Adrenal gland (tissue), 12 donors: ENCODE results near the gene THRA. TPM values are rescaled to one million over a fixed set of nuclear protein-coding genes. Genes with fewer than 3 reads are reported as not detected.

Experiments
- DNase-seq, 7 donors: peaks; one replicate each; pipeline ENCODE4 v3.0.0-alpha.2; 2019 to 2020
- H3K27ac ChIP-seq, 5 donors: fragments of 200-600 bp; sonication (generic) in 4 of 5; 1 replicate in 3 of 5; 2 replicates in 2 of 5; pipeline versions ENCODE4 v1.5.1 to v1.8.0; 2016 to 2020; ENCODE audit warnings: mild to moderate bottlenecking in 1 of 5
- H3K27me3 ChIP-seq: fragments of 200-600 bp; 2 replicates; pipeline ENCODE4 v1.8.0; 2021
- H3K36me3 ChIP-seq, 2 donors: fragments of 200-600 bp; replicated peaks in 1 of 2; 1 replicate in 1 of 2; 2 replicates in 1 of 2; pipeline versions ENCODE4 v1.5.1 to v1.8.0; 2018 to 2022
- H3K4me1 ChIP-seq, 2 donors: fragments of 200-600 bp; replicated peaks in 1 of 2; 1 replicate in 1 of 2; 2 replicates in 1 of 2; pipeline versions ENCODE4 v1.5.1 to v1.8.0; 2018 to 2021
- H3K4me3 ChIP-seq, 4 donors: fragments of 200-600 bp; sonication (generic) in 3 of 4; one replicate each; pipeline ENCODE4 v1.5.1; 2016 to 2018
- H3K9me3 ChIP-seq, 3 donors: fragments of 200-600 bp; sonication (generic) in 1 of 3; replicated peaks in 1 of 3; 1 replicate in 2 of 3; 2 replicates in 1 of 3; pipeline versions ENCODE4 v1.5.1 to v1.8.0; 2016 to 2021
- CTCF ChIP-seq, 6 experiments: fragments of 450-650 bp in 4 of 6; fragments of 200-600 bp in 2 of 6; sonication (generic) in 1 of 6; IDR thresholded peaks; 1 replicate in 5 of 6; 2 replicates in 1 of 6; pipeline versions ENCODE4 v1.5.1 to v1.8.0; 2016 to 2021; ENCODE audit warnings: antibody characterized with exemption in 6 of 6, mild to moderate bottlenecking in 2 of 6, moderate library complexity in 1 of 6
- POLR2A ChIP-seq, 2 donors: fragments of 450-650 bp; IDR thresholded peaks; one replicate each; pipeline ENCODE4 v1.6.1; 2017; ENCODE audit warnings: antibody characterized with exemption in 2 of 2, mild to moderate bottlenecking in 2 of 2, moderate library complexity in 1 of 2
- WGBS, 4 donors: extraction: QIAGEN DNeasy Blood & Tissue Kit in 2 of 4; methylation state at CpG; one replicate each; pipeline versions ENCODE4 v1.1.5 to v1.1.7; 2013 to 2017; 5-methylcytosine and 5-hydroxymethylcytosine counted together
- intact Hi-C, 2 donors: fragments of 100-400 bp; cut with DNase I; formaldehyde crosslinking; loops; one replicate each; pipeline versions ENCODE4 v1.14.1 to v1.15.0; 2022 to 2023
- polyA plus RNA-seq, 3 donors: library from polyadenylated mRNA; stranded (reverse); fragments of 200-250 nt in 2 of 3; fragments of 350-450 nt in 1 of 3; fragmentation: Illumina TruSeq in 1 of 3; extraction: RNeasy Lipid Tissue Mini Kit (QIAGEN cat#74804) in 1 of 3; gene quantifications; one replicate each; pipeline ENCODE4 v1.2.3, GENCODE V29; 2013 to 2014
- total RNA-seq, 9 donors: library from RNA; depleted of rRNA in 4 of 9; stranded (reverse); fragments of >200 nt in 4 of 9; fragments of 120-200 nt in 1 of 9; fragmentation: NEBNext Ultra II Directional in 1 of 9; extraction: Animal tissue kit (Norgen Biotek cat#: 25700) in 1 of 9; gene quantifications; one replicate each; pipeline versions ENCODE4 v1.1.0 to v1.2.4, GENCODE V29; 2013 to 2023
- donor health status: healthy with polysubstance abuse.
- donor health status: Bipolar disorder and iron deficiency.
- donor health status: DM: yes; HTN: yes; CAD: no.
- donor health status: DM: no; HTN: no; CAD: no.
- donor health status: DM: no; HTN: no; CAD: no.
- donor health status: DM: yes; HTN: yes; CAD: no.

Gene THRA
- total and polyA plus RNA-seq, 12 donors: 39.2 to 110 (median 65.8) TPM

DNA sequence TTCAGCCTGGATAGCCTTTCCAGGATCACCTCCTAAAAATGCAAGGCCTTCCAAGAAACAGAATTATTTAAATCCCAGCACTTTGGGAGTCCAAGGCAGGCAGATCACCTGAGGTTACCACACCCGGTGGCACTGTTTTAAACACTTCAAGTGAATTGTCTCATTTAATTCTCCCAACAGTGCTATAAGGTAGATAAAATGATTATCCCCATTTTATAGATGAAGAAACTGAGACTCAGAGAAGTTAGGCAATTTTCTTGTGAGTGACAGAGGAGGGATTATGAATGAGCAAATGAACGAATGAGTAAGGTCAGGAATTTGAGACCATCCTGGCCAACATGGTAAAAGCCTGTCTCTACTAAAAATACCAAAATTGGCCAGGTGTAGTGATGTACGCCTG lies 16.8 kb downstream of the THRA start:
- Histone ChIP-seq H3K4me3 (no peak overlapping the region), H3K36me3 (peaks cover 0 to 38% of the 10 kb centered on the region in 2 donors), H3K4me1 (peaks cover 23 to 29% of the 10 kb centered on the region in 2 donors), H3K27ac (no peak overlapping the region), H3K9me3 (no peaks in the 10 kb centered on the region), H3K27me3 (no peaks in the 10 kb centered on the region)
- 84 to 90% (median 89%) methylated on average over 3 of the region's 3 CpGs for WGBS, 4 donors
- no peak for TF ChIP-seq CTCF (IDR thresholded peaks at IDR 0.05)
- no peak for TF ChIP-seq POLR2A (IDR thresholded peaks at IDR 0.05)
- DNase-seq: no peak
- intact Hi-C loops: loop anchor here in 1 of 2 donors (10.0 kb wide), 1 partner anchor 65 kb away; the partner anchor contains the start of gene CSF3

DNA sequence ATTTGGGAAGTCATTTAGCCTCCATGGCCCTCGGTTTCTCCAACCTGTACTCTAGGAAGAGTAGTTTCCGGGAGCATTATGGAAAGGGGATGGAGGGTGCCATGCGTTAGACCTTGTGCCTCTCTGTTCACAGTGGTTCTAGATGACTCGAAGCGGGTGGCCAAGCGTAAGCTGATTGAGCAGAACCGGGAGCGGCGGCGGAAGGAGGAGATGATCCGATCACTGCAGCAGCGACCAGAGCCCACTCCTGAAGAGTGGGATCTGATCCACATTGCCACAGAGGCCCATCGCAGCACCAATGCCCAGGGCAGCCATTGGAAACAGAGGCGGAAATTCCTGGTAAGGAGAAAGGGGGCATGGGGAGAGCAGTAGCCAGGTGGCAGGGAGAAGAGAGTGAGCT lies 21.7 kb downstream of the THRA start:
- whole genome bisulfite sequencing, 4 donors: 95 to 96% (median 96%) methylated on average over 14 of the region's 14 CpGs
- Histone ChIP-seq H3K9me3 (no peaks in the 10 kb centered on the region), H3K27ac (no peak overlapping the region), H3K4me1 (no peaks in the 10 kb centered on the region), H3K27me3 (no peaks in the 10 kb centered on the region), H3K4me3 (no peak overlapping the region), H3K36me3 (peaks cover 0 to 69% of the 10 kb centered on the region in 2 donors)
- intact Hi-C loops: no loop called here
- DNase-seq: no peak
- no peak for TF ChIP-seq CTCF (IDR thresholded peaks at IDR 0.05)
- no peak for TF ChIP-seq POLR2A (IDR thresholded peaks at IDR 0.05)

DNA sequence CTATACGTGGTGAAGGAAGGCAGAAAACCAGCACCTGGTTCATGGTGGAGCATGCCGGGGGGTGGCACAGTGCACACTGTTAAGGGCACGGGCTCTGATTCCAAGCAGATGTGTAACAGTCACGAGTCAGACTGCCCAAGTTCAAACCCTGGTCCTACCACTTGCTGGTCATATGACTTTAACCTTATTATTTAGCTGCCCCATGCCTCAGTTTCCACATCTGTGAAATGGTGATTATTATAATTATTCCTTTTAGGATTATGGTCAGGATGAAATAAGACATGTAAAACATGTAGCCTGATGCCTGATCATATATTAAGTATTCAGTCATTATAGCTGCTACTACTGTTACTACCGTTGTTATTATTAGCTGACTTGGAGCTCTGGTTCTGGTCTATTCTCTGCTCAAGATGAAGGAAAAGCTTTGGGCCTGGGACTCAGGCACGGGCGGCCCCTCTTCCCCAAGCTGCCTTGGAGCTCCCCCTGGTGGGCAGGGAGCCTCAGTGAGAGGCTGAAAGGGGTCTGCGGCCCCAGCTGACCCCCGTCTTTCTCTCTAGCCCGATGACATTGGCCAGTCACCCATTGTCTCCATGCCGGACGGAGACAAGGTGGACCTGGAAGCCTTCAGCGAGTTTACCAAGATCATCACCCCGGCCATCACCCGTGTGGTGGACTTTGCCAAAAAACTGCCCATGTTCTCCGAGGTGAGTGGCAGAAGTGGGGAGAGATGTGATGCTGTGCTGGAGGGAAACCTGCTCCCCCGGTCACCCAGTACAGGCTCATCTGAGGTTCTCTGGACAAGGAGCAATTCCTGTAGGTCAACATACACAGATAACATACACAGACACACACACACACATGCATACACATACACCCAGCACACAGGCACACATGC lies 23.6 kb downstream of the THRA start:
- intact Hi-C loops: no loop called here
- peak in 6 of 7 donors; percentile 56 to 76 (median 67) for DNase-seq
- H3K27ac ChIP-seq: peak overlapping the region in 2 of 5 donors; percentile 2 to 4

More for the DNA sequence above, 23.6 kb downstream of the THRA start:
- Histone ChIP-seq H3K36me3 (peaks cover 0 to 67% of the 10 kb centered on the region in 2 donors), H3K4me3 (no peak overlapping the region), H3K9me3 (no peaks in the 10 kb centered on the region), H3K27me3 (no peaks in the 10 kb centered on the region), H3K4me1 (no peaks in the 10 kb centered on the region)
- TF ChIP-seq CTCF (IDR thresholded peaks at IDR 0.05): peak; percentile 75 to 89 (median 80)
- TF ChIP-seq POLR2A (IDR thresholded peaks at IDR 0.05): no peak
- WGBS, 4 donors: 53 to 59% (median 56%) methylated on average over 10 to 17 of the region's 17 CpGs
